Measurements from ENCODE around the gene GNAQ. TPM values are rescaled to one million over a fixed set of nuclear protein-coding genes. Genes with fewer than 3 reads are reported as not detected.

The GNAQ gene
- total and polyA plus RNA-seq, 2 donors (not counting 1 experiment from before 2014, with no cell fraction given), result 30.4 to 74.3 TPM

- TF ChIP-seq EZH2 (IDR thresholded peaks at IDR 0.05; ENCODE audit: low read length, missing control alignments), result no peak
- TF ChIP-seq CTCF (conservative IDR thresholded peaks at IDR 0.05 in 1 of 2, IDR thresholded peaks at IDR 0.05 in 1 of 2; ENCODE audit: low read depth in 1 of 2, low read length in 2 of 2), result peak in 1 of 2 donors; percentile 2
- DNase-seq (ENCODE audit: low read depth in 2 of 2), result no peak
- H3K4me3 ChIP-seq (replicated peaks in 1 of 4; ENCODE audit: control extremely low read depth in 1 of 4, insufficient read depth in 1 of 4, low read depth in 3 of 4, low read length in 4 of 4), result no peak overlapping the region
- peaks cover 5% of the 10 kb centered on the region for H3K79me2 ChIP-seq (ENCODE audit: control insufficient read depth, insufficient read depth, low read length)
- no peaks in the 10 kb centered on the region for H3K9me3 ChIP-seq (ENCODE audit: control insufficient read depth, insufficient read depth, low read depth, low read length)
- H3K4me1 ChIP-seq (ENCODE audit: control insufficient read depth, extremely low read depth, insufficient read depth, low read length), result peaks cover 5% of the 10 kb centered on the region
- H3K4me2 ChIP-seq (ENCODE audit: extremely low read depth, insufficient read depth, low read length), result no peak overlapping the region
- no peak overlapping the region for H3K27ac ChIP-seq (ENCODE audit: insufficient read depth, low read length)
- no peaks in the 10 kb centered on the region for H3K36me3 ChIP-seq (ENCODE audit: control insufficient read depth, insufficient read depth, low read length)
- no peak overlapping the region for H2AFZ ChIP-seq (ENCODE audit: low read length)
- no peak overlapping the region for H3K9ac ChIP-seq (ENCODE audit: insufficient read depth, low read length)
- H4K20me1 ChIP-seq (ENCODE audit: control insufficient read depth, extremely low read depth, insufficient read depth, low read length), result no peaks in the 10 kb centered on the region
- no peaks in the 10 kb centered on the region for H3K27me3 ChIP-seq (ENCODE audit: control insufficient read depth, insufficient read depth, low read length)
Measured at GRCh38 chr9:77944556-77945243, 86.9 kb downstream of the GNAQ start.

GRCh38 chr9:77943057-77943456 is 88.6 kb downstream of the GNAQ start:
- Histone ChIP-seq H3K36me3 (ENCODE audit: control insufficient read depth, insufficient read depth, low read length) (no peaks in the 10 kb centered on the region), H3K9ac (ENCODE audit: insufficient read depth, low read length) (no peak overlapping the region), H3K27ac (ENCODE audit: insufficient read depth, low read length) (no peak overlapping the region), H3K9me3 (ENCODE audit: control insufficient read depth, insufficient read depth, low read depth, low read length) (no peaks in the 10 kb centered on the region), H4K20me1 (ENCODE audit: control insufficient read depth, extremely low read depth, insufficient read depth, low read length) (no peaks in the 10 kb centered on the region), H2AFZ (ENCODE audit: low read length) (no peak overlapping the region), H3K4me2 (ENCODE audit: extremely low read depth, insufficient read depth, low read length) (no peak overlapping the region), H3K4me3 (replicated peaks in 1 of 4; ENCODE audit: control extremely low read depth in 1 of 4, insufficient read depth in 1 of 4, low read depth in 3 of 4, low read length in 4 of 4) (no peak overlapping the region), H3K27me3 (ENCODE audit: control insufficient read depth, insufficient read depth, low read length) (no peaks in the 10 kb centered on the region), H3K4me1 (ENCODE audit: control insufficient read depth, extremely low read depth, insufficient read depth, low read length) (peaks cover 5% of the 10 kb centered on the region), H3K79me2 (ENCODE audit: control insufficient read depth, insufficient read depth, low read length) (peaks cover 5% of the 10 kb centered on the region)
- no peak for TF ChIP-seq EZH2 (IDR thresholded peaks at IDR 0.05; ENCODE audit: low read length, missing control alignments)
- TF ChIP-seq CTCF (conservative IDR thresholded peaks at IDR 0.05 in 1 of 2, IDR thresholded peaks at IDR 0.05 in 1 of 2; ENCODE audit: low read depth in 1 of 2, low read length in 2 of 2), result no peak
- peak in 1 of 2 donors; percentile 56 for DNase-seq (ENCODE audit: low read depth in 2 of 2)

- H3K27ac ChIP-seq (ENCODE audit: insufficient read depth, low read length), result no peak overlapping the region
- H3K9me3 ChIP-seq (ENCODE audit: control insufficient read depth, insufficient read depth, low read depth, low read length), result no peaks in the 10 kb centered on the region
- H4K20me1 ChIP-seq (ENCODE audit: control insufficient read depth, extremely low read depth, insufficient read depth, low read length), result no peaks in the 10 kb centered on the region
- TF ChIP-seq CTCF (conservative IDR thresholded peaks at IDR 0.05 in 1 of 2, IDR thresholded peaks at IDR 0.05 in 1 of 2; ENCODE audit: low read depth in 1 of 2, low read length in 2 of 2), result no peak
- no peak for TF ChIP-seq EZH2 (IDR thresholded peaks at IDR 0.05; ENCODE audit: low read length, missing control alignments)
- H3K4me3 ChIP-seq (replicated peaks in 1 of 4; ENCODE audit: control extremely low read depth in 1 of 4, insufficient read depth in 1 of 4, low read depth in 3 of 4, low read length in 4 of 4), result no peak overlapping the region
- H3K4me1 ChIP-seq (ENCODE audit: control insufficient read depth, extremely low read depth, insufficient read depth, low read length), result no peaks in the 10 kb centered on the region
- no peak overlapping the region for H2AFZ ChIP-seq (ENCODE audit: low read length)
- H3K9ac ChIP-seq (ENCODE audit: insufficient read depth, low read length), result no peak overlapping the region
- H3K36me3 ChIP-seq (ENCODE audit: control insufficient read depth, insufficient read depth, low read length), result no peaks in the 10 kb centered on the region
- no peaks in the 10 kb centered on the region for H3K27me3 ChIP-seq (ENCODE audit: control insufficient read depth, insufficient read depth, low read length)
- peaks cover 2% of the 10 kb centered on the region for H3K79me2 ChIP-seq (ENCODE audit: control insufficient read depth, insufficient read depth, low read length)
- no peak overlapping the region for H3K4me2 ChIP-seq (ENCODE audit: extremely low read depth, insufficient read depth, low read length)
- DNase-seq (ENCODE audit: low read depth in 2 of 2), result peak in 1 of 2 donors; percentile 62
Measured at GRCh38 chr9:77939149-77939668, 92.4 kb downstream of the GNAQ start.

All from fibroblast of lung (primary cell).